NB4 (cell line): ENCODE data around the gene CCDC171.

ENCODE experiments used
- CTCF ChIP-seq: IDR thresholded peaks from one replicate; pipeline ENCODE4 v1.5.1; 2012; ENCODE audit warnings: low read depth, low read length
- MAX ChIP-seq: IDR thresholded peaks from 2 replicates; pipeline ENCODE4 v1.6.1; 2011; ENCODE audit warnings: low read depth, low read length
- MYC ChIP-seq: IDR thresholded peaks from 2 replicates; pipeline ENCODE4 v1.6.1; 2011; ENCODE audit warnings: low read depth, low read length
- POLR2A ChIP-seq: IDR thresholded peaks from 2 replicates; pipeline ENCODE4 v1.6.1; 2011; ENCODE audit warnings: mild to moderate bottlenecking; ENCODE audit not compliant: insufficient read length; ENCODE audit errors: extremely low read depth

- TF ChIP-seq CTCF, result no peak
- no peak for TF ChIP-seq MAX
- TF ChIP-seq POLR2A, result no peak
- no peak for TF ChIP-seq MYC
Observed at GRCh38 chr9:15570769-15571168, 17.9 kb downstream of the CCDC171 start.
